Measurements from ENCODE around the gene NUDT4. TPM values are rescaled to one million over a fixed set of nuclear protein-coding genes. Genes with fewer than 3 reads are reported as not detected.

NUDT4 gene
- total RNA-seq, 4 donors from 2014 or later = 58.0 to 147 (median 90.9) TPM

DNA sequence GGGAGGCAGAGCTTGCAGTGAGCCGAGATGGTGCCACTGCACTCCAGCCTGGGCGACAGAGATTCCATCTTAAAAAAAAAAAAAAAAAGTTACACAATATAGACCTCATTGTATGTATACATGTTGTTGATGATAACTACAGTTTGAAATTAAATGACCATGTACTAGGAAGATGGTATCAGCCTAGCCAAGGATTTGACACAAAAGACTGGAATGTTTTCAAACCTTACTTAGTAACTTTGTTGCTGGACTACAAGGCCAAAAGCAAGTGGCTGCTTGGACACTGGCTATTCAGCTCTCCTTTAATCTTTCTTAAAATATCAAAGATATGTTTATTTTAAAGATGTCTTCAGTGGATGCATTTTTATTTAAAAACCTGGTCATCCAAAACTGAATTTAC is 18.9 kb upstream of the NUDT4 start:
- TF ChIP-seq, protein P1, sequence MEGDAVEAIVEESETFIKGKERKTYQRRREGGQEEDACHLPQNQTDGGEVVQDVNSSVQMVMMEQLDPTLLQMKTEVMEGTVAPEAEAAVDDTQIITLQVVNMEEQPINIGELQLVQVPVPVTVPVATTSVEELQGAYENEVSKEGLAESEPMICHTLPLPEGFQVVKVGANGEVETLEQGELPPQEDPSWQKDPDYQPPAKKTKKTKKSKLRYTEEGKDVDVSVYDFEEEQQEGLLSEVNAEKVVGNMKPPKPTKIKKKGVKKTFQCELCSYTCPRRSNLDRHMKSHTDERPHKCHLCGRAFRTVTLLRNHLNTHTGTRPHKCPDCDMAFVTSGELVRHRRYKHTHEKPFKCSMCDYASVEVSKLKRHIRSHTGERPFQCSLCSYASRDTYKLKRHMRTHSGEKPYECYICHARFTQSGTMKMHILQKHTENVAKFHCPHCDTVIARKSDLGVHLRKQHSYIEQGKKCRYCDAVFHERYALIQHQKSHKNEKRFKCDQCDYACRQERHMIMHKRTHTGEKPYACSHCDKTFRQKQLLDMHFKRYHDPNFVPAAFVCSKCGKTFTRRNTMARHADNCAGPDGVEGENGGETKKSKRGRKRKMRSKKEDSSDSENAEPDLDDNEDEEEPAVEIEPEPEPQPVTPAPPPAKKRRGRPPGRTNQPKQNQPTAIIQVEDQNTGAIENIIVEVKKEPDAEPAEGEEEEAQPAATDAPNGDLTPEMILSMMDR (IDR thresholded peaks at IDR 0.05; ENCODE audit: low read depth) = no peak

DNA sequence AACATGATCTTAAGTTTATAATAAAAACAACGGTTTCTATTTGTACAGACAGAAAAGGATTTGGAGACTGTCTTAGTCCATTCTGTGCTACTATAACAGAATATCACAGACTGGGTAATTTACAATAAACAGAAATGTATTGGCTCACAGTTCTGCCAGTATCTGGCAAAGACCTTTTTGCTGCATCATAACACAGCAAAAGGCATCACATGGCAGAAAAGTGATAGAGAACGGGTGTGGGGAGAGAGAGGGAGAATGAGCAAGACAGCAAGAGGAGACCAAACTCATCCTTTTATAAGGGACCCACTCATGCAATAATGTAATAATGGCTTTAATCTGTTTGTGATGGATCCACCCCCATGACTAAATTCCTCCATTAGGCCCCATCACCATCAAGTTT is 17.0 kb upstream of the NUDT4 start:
- TF ChIP-seq, protein P1 (IDR thresholded peaks at IDR 0.05; ENCODE audit: low read depth) = no peak

DNA sequence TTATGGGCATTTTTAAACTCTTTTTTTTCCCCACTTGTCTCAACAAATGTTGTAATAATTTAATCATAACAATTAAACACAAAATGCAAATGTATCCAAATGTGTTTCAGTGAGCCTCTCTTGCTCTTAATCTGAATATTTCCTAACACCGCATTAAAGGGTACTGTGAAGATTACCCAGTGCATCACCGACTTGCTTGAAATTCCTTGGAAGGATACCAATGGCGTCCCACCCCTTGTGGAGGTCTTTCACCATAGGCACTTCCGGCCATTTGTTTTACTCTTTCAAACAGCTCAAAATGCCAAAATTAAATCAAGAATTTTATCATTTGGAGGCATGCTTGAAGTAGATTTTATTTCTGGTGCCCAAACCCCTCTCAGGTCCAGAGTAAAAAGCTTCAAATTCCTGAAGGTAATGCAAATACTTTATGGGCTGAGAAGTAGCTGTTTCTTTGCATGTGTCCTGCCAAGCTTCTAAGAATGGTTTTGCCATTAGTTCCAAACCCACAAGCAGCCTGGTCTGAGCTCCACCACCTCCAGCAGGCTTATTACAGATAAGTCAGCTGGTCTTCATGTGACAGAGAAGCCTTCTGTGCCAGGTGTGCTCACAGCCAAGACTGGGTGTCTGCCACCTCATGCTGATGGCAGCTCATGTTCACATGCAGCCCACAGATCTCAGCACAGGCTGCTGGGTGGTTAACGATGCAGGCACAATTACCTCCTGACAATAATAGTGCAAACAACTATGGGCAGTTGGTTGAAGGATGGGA is 16.4 kb upstream of the NUDT4 start:
- TF ChIP-seq, protein P1 (IDR thresholded peaks at IDR 0.05; ENCODE audit: low read depth) = no peak

DNA sequence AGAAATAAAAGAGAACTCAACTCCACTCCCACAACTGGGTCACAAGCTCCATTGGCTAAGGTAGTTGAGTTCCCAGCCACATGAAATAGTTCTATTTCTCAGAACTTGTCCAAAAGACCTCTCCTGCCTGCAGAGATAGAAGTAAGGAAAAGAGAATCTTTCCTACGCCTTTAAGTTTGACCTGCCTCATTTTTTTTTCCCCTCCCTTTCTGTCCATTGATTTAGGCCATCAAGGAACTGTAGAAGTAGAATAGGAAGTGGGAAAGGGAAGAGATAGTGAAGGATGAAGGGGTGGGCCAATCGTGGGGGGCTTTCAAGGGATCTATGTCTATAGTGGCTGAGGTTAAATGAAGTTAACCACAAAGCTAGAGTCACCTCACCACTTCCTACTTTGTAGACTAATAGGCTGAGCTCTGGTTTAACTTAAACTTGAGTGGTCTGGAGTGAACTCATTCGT is 13.9 kb upstream of the NUDT4 start:
- TF ChIP-seq, protein P1 (IDR thresholded peaks at IDR 0.05; ENCODE audit: low read depth) = no peak

DNA sequence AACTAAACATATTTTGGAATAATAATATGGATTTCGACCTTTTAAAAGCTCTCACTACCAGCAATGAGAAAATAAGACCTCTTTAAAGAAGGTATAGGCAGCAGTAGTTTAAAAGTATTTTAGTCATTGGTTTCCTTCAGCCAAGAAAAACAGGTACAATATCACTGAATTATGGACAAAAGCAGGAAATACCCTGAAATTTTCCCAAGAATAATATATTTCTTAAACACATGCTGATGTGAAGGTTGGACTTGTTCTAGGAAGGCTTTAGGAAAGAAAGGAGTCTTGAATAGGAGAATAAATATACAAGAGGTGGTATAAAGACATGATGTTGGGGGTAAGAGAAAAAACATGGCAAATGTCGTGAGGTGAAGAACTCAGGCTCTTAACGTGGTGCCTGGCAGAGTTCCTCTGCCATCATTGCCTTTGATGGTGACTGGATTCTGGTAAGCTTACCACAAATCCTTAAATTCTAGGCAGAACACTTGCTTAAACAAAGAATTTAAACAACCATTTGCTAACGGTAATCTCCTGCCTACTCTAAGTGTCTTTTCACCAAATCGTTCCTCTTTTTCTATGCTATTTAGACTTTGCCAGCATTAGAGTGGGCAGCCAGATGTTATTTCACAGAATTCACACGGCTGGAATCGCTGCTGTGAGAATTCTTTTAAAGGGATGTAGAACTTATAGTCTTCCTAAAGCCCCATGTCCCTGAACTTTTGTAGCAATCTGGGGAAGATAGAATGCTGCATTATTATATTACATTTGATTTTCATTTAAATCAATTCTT is 11.9 kb upstream of the NUDT4 start:
- TF ChIP-seq, protein P1 (IDR thresholded peaks at IDR 0.05; ENCODE audit: low read depth) = no peak

DNA sequence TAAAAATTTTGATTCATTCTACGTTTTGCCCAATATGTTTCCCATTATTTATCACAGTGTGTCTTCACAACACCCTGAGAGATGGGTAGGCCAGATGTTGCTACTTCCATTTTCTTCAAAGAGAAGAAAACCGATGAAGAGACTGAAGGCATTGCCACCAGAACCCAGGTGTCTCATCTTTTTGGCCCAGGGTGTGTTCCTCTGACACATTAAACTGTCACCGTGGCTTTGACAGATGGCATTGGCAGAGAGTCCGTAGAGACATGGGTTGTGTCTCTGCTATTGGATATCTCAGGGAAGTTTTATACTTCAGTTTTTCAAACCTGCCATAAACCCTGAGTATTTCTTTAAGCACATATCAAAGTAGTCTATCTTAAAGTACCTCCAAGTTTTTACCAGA is 11.3 kb upstream of the NUDT4 start:
- TF ChIP-seq, protein P1 (IDR thresholded peaks at IDR 0.05; ENCODE audit: low read depth) = no peak

DNA sequence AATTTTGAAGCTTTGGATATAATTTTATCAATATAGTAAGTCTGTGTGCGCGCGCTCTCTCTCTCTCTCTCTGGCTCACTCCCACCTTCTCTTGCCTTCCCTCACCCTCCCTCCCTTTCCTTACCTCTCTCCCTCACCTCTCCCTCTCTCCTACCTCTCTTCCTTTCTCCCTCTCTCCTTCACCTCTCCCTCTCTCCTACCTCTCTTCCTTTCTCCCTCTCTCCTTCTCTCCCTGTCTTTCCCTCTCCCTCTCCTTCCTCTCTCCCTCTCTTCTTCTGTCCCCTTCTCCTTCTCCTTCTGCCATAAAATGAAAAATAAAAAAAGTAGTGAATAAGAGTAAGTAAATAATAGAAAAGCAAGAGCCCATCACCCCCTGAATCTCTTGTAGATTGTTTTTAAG is 9.0 kb upstream of the NUDT4 start:
- TF ChIP-seq, protein P1 (IDR thresholded peaks at IDR 0.05; ENCODE audit: low read depth) = no peak
